ENCODE measurements around the gene GART. TPM values are rescaled to one million over a fixed set of nuclear protein-coding genes. Genes with fewer than 3 reads are reported as not detected.

Gene GART
- total RNA-seq, 1 donor from 2014 or later, result 199 TPM

DNA sequence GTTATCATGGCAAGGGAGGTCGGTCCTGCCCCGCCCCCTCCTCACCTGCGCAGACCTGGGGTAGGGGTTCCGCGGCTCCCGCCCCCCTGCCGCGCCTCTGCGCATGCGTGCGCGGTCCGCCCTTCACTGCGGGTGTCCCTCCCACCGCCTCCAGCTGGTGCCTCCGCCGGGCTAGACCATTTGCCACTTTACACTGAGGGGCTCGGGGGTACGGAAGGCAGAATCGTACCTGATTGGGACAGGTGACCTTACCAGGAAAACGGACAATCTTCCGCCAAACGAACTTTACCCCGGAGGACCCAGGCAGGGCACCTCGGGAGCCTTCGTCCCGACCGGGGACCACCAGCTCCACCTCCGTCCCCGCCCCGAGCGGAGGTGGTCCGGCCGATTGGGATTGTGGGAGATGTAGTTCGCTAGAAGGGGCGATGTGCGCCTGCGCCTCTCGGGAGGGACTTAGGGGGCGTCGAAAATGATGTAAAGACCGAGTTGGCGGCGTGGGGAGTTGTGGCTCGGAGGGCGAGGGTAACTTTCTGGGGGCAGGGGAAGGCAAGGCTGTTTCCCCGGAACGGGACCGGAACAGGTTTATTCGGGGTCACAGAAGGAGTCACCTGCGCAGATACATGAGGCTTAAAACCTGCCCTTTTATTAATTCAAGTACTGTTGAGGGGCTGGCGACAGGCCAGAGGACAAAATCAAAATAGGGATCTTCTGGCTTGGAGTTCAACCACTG, 50.4 kb downstream of the GART start, which contains the start of gene DNAJC28:
Gene DNAJC28, minus strand, starts transcription at position 344 of the 730 bp plus-strand sequence. CDS start 2,323 bp downstream, outside the sequence.
- intact Hi-C loops (cut with micrococcal nuclease), result loop anchor here (1.0 to 5.0 kb wide), 3 partner anchors 11 to 151 kb away; partner anchors contain the start of genes CRYZL1, GART, ITSN1 and SON
- Mint-ChIP-seq H3K27ac (peak within 1 kb of the TSS; percentile 94), H3K9me3 (no peaks in the 10 kb centered on the region), H3K36me3 (ENCODE audit: low read depth) (no peaks in the 10 kb centered on the region), H3K4me3 (ENCODE audit: low read depth) (peak within 1 kb of the TSS; percentile 98), H3K27me3 (ENCODE audit: low read depth) (peaks cover 12% of the 10 kb centered on the region), H3K4me1 (ENCODE audit: low read depth) (peaks cover 9% of the 10 kb centered on the region)
- DNase-seq (ENCODE audit: low spot score), result peak; percentile 90

DNA sequence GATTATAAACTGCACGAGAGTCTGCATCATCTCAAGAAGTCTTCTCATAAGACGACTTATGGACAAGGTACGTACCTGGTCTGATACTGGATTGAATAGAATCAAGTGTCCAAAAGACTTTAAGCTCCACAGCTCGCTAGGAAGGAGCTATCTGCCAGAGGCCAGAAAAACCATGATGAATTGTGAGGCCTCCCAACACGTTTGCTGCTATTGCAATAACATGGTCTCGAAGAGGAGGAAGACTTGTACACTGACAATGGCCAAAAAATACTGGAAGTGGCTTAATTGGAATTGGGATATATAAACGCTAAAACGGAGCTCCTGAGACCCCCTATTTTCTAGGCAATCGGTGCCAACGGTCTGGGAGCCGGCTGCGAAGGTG, 50.9 kb downstream of the GART start:
- peaks cover 9% of the 10 kb centered on the region for H3K4me1 Mint-ChIP-seq (ENCODE audit: low read depth)
- no peak for DNase-seq (ENCODE audit: low spot score)
- H3K36me3 Mint-ChIP-seq (ENCODE audit: low read depth), result no peaks in the 10 kb centered on the region
- H3K4me3 Mint-ChIP-seq (ENCODE audit: low read depth), result peak overlapping the region; percentile 98
- H3K27me3 Mint-ChIP-seq (ENCODE audit: low read depth), result peaks cover 7% of the 10 kb centered on the region
- peak overlapping the region; percentile 70 for H3K27ac Mint-ChIP-seq
- intact Hi-C loops (cut with micrococcal nuclease), result loop anchor here (1.0 to 5.0 kb wide), 3 partner anchors 11 to 151 kb away; partner anchors contain the start of genes CRYZL1, GART, ITSN1 and SON
- H3K9me3 Mint-ChIP-seq, result no peaks in the 10 kb centered on the region

DNA sequence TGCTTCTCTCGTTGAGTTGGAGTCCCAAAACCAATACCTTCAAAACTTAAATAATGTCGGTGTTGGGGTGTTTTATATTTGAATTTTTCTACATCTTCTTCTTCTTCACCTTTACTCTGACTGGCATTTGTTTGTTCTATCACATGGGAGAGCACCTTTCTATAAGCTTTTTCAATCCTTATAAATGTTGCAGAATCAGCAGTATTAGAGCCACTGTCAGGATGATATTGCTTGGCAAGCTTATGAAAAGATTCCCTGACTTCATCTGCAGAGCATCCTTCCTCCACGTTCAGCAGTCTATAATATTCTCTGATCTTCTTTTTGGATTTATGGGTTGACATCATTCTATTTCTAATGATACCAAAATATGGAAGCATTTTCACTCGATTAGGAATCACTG, 53.0 kb downstream of the GART start:
- no peaks in the 10 kb centered on the region for H3K9me3 Mint-ChIP-seq
- no peak overlapping the region for H3K4me3 Mint-ChIP-seq (ENCODE audit: low read depth)
- no peaks in the 10 kb centered on the region for H3K36me3 Mint-ChIP-seq (ENCODE audit: low read depth)
- intact Hi-C loops (cut with micrococcal nuclease), result no loop called here
- DNase-seq (ENCODE audit: low spot score), result no peak
- peaks cover 9% of the 10 kb centered on the region for H3K4me1 Mint-ChIP-seq (ENCODE audit: low read depth)
- H3K27ac Mint-ChIP-seq, result no peak overlapping the region
- peaks cover 7% of the 10 kb centered on the region for H3K27me3 Mint-ChIP-seq (ENCODE audit: low read depth)

DNA sequence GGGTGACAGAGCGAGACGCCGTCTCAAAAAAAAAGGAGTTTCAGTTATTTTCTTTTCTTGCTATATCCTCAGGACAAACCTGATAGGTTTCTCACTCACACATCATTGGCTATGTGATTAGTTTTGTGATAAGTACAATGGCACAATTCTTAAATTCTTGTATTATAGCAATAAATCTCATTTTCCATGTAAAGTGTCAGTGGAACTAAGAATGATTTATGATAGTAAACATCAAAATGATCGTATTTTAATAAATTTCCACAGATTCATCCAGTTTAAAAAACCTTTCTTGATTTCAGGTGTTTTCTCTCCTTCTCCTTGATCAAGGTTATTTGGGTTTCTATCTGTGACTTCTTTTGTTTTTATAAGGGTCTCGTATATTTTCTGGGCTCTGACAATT, 53.9 kb downstream of the GART start:
- no peak for DNase-seq (ENCODE audit: low spot score)
- no peaks in the 10 kb centered on the region for H3K9me3 Mint-ChIP-seq
- H3K4me1 Mint-ChIP-seq (ENCODE audit: low read depth), result peaks cover 9% of the 10 kb centered on the region
- H3K4me3 Mint-ChIP-seq (ENCODE audit: low read depth), result no peak overlapping the region
- H3K27ac Mint-ChIP-seq, result no peak overlapping the region
- H3K36me3 Mint-ChIP-seq (ENCODE audit: low read depth), result no peaks in the 10 kb centered on the region
- intact Hi-C loops (cut with micrococcal nuclease), result no loop called here
- H3K27me3 Mint-ChIP-seq (ENCODE audit: low read depth), result peaks cover 7% of the 10 kb centered on the region

DNA sequence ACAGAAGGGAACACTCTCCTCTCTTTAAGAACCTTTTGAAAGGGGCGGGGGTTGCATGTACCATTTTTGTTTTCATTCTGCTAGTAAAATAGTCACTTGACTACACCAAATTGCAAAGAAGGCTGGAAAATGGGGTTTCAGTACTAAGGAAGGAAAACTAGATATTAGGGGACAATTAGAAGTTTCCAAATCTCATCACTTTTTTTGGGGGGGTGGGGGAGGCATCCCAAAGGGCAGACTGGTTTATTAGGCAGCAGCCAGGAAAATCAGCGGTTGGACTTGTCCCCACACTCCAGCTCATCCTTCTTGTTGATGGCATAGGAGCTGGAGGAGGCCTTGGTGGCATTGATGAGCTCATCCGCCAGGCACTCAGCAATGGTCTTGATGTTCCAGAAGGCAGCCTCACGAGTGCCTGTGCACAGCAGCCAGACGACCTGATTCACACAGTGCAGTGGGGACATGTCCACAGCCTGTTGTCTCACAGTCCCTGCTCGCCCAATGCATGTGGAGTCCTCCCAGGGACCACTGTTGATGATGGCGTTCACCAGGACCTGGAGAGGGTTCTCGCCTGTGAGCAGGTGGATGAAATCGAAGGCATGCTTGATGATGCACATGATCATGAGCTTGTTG, 60.5 kb downstream of the GART start:
- Mint-ChIP-seq H3K9me3 (no peaks in the 10 kb centered on the region), H3K4me3 (ENCODE audit: low read depth) (peak overlapping the region; percentile 57), H3K36me3 (ENCODE audit: low read depth) (no peaks in the 10 kb centered on the region), H3K27ac (no peak overlapping the region), H3K4me1 (ENCODE audit: low read depth) (peaks cover 8% of the 10 kb centered on the region), H3K27me3 (ENCODE audit: low read depth) (no peaks in the 10 kb centered on the region)
- intact Hi-C loops (cut with micrococcal nuclease), result loop anchor here (5.0 kb wide), 1 partner anchor 106 kb away; the partner anchor contains the start of gene DONSON
- DNase-seq (ENCODE audit: low spot score), result no peak

DNA sequence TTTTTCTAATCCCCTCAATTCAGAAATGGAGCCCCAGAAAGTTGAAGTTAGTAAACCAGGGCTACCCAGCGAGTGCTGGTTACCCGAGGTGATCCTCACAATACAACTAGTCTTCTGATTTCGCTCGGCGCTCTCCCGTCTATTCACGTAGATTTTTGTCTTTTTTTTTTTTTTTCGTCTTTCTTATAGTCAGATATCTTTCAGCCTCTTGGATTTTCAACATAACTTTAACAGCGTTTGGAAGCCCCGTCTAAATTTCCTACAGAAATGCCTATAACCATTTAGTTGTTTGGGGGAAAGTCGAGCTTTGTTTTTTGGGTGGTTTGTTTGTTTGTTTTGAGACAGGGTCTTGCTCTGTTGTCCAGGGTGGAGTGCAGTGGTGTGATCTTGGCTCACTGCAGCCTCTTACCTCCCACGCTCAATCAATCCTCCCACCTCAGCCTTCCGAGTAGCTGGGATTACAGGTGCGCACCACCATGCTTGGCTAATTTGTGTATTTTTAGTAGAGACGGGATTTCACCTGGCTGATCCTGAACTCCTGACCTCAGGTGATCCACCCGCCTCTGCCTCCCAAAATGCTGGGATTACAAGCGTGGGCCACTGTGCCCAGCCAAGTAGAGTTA, 61.3 kb downstream of the GART start:
- no peaks in the 10 kb centered on the region for H3K9me3 Mint-ChIP-seq
- intact Hi-C loops (cut with micrococcal nuclease), result loop anchor here (1.0 to 5.0 kb wide), 3 partner anchors 11 to 107 kb away; partner anchors contain the start of genes DNAJC28, DONSON and GART
- DNase-seq (ENCODE audit: low spot score), result no peak
- H3K4me1 Mint-ChIP-seq (ENCODE audit: low read depth), result peaks cover 8% of the 10 kb centered on the region
- peak overlapping the region; percentile 94 for H3K4me3 Mint-ChIP-seq (ENCODE audit: low read depth)
- no peaks in the 10 kb centered on the region for H3K36me3 Mint-ChIP-seq (ENCODE audit: low read depth)
- H3K27me3 Mint-ChIP-seq (ENCODE audit: low read depth), result no peaks in the 10 kb centered on the region
- H3K27ac Mint-ChIP-seq, result peak overlapping the region; percentile 88

DNA sequence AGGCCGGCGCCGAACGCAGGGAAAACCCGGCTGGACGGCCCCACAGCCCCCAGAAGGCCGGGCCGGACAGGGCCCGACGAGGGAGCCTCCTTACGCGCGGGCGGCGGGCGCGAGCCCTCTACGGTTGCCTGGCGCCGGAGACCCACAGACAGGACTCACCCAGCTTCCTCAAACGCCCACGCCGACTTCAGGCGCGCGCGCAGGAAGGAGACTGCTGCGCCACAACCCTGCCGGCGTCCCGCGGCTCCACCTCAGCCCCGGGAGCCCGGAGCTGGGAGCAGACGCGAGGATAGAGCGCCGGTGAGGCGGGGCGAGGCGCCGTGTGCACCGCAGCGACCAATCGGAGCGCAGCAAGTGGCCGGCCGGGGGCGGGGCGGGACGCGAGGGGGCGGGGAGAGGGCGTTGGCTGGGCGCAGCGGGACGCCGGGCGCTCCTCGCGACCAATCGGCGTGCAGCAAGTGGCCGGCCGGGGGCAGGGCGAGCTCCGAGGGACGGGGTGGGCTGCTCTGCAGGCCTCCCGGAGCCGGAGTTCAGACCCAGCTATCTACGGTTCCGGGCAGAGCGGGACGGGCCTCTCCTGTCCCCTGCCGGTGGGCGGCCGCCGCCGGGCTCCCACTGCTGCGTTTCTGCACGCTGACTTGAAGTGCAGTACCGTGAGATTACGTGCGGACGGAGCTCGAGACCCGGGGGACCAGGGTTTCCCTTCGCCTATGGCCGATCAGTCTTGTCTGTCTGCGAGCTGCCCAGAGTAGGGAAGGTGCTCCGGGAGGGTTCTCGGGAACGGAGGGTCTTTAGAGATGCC, 62.0 kb downstream of the GART start, which contains the start of gene TMEM50B:
Gene TMEM50B, minus strand, starts transcription at position 296 of the 802 bp plus-strand sequence. CDS start 11,089 bp downstream, outside the sequence.
- Mint-ChIP-seq H3K36me3 (ENCODE audit: low read depth) (no peaks in the 10 kb centered on the region), H3K4me3 (ENCODE audit: low read depth) (peak within 1 kb of the TSS; percentile 94), H3K9me3 (no peaks in the 10 kb centered on the region), H3K27ac (peak within 1 kb of the TSS; percentile 88), H3K27me3 (ENCODE audit: low read depth) (no peaks in the 10 kb centered on the region), H3K4me1 (ENCODE audit: low read depth) (peaks cover 8% of the 10 kb centered on the region)
- intact Hi-C loops (cut with micrococcal nuclease), result loop anchor here (1.0 to 5.0 kb wide), 3 partner anchors 11 to 107 kb away; partner anchors contain the start of genes DNAJC28, DONSON and GART
- DNase-seq (ENCODE audit: low spot score), result peak; percentile 93

DNA sequence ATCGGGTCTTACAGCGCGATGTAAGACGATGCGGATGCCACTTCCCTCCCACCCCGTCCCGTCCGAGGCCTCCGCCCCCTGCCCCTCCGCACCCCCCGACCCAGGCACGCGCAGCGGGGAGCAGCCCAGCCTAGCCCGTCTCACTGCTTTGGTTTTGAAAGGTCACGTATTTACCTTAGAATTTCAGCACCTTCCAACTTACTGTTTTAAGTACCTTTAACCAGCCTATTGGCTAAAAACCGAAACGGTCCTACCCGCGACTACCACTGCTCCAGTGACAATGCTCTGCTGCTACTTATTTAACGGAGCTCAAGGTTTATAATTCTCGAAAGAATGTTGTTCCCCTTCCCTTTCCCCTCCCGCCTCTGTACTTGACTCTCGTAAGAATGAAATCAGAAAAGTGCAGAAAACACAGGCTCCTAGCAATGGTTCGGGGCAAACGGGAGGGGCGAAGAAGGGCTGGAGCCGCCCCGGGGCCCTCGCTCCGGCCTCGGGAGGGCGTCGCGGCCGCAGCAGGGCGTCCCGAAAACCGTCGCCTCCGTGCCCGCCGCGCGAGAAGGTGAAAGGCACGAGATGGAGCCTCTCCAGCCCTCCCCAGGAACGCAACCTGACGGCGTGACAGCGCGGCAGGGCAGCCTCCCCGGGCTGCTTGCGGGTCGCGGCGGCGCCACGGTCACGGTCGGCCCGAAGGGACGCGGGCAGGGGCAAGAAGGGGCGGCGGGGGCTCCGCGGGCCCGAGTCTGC, 62.8 kb downstream of the GART start:
- peak overlapping the region; percentile 44 for H3K27ac Mint-ChIP-seq
- DNase-seq (ENCODE audit: low spot score), result peak; percentile 26
- intact Hi-C loops (cut with micrococcal nuclease), result loop anchor here (1.0 kb wide), 1 partner anchor 162 kb away; the partner anchor contains the start of gene CRYZL1
- peak overlapping the region; percentile 84 for H3K4me3 Mint-ChIP-seq (ENCODE audit: low read depth)
- H3K4me1 Mint-ChIP-seq (ENCODE audit: low read depth), result peaks cover 8% of the 10 kb centered on the region
- no peaks in the 10 kb centered on the region for H3K9me3 Mint-ChIP-seq
- H3K36me3 Mint-ChIP-seq (ENCODE audit: low read depth), result no peaks in the 10 kb centered on the region
- H3K27me3 Mint-ChIP-seq (ENCODE audit: low read depth), result no peaks in the 10 kb centered on the region

DNA sequence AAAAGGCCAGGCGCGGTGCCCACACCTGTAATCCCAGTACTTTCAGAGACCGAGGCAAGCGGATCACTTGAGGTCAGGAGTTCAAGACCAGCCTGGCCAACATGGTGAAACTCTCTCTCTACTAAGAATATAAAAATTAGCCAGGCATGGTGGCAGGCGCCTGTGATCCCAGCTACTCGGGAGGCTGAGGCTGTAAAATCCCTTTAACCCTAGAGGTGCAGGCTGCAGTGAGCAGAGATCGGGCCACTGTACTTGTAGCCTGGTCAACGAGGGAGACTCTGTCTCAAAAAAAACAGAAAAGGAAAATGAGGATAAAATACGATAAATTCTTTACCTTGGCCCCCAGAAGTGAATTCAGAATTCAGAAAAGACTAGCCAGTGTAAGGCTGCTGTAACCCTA, 63.7 kb downstream of the GART start:
- H3K36me3 Mint-ChIP-seq (ENCODE audit: low read depth), result peaks cover 4% of the 10 kb centered on the region
- peak overlapping the region; percentile 84 for H3K4me3 Mint-ChIP-seq (ENCODE audit: low read depth)
- intact Hi-C loops (cut with micrococcal nuclease), result loop anchor here (1.0 kb wide), 1 partner anchor 163 kb away; the partner anchor contains the start of gene CRYZL1
- peak overlapping the region; percentile 44 for H3K27ac Mint-ChIP-seq
- H3K9me3 Mint-ChIP-seq, result no peaks in the 10 kb centered on the region
- DNase-seq (ENCODE audit: low spot score), result no peak
- no peaks in the 10 kb centered on the region for H3K27me3 Mint-ChIP-seq (ENCODE audit: low read depth)
- H3K4me1 Mint-ChIP-seq (ENCODE audit: low read depth), result peaks cover 8% of the 10 kb centered on the region

DNA sequence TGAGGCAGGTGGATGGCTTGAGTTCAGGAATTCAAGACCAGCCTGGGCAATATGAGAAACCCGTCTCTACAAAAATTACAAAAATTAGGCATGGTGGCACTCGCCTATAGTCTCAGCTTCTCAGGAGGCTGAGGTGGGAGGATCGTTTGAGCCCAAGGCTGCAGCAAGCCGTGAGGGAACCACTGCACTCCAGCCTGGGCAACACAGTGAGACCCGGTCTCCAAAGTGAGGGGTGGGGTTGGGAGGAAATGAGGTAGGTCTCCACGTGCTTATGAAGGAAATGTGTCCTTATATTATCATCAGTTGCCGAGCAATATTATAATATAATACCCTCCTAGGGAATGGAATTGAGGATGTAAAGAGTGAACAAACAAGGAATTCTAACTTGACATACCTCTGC, 64.9 kb downstream of the GART start:
- intact Hi-C loops (cut with micrococcal nuclease), result no loop called here
- no peak overlapping the region for H3K27ac Mint-ChIP-seq
- no peaks in the 10 kb centered on the region for H3K9me3 Mint-ChIP-seq
- peak overlapping the region; percentile 26 for H3K4me3 Mint-ChIP-seq (ENCODE audit: low read depth)
- DNase-seq (ENCODE audit: low spot score), result no peak
- peaks cover 4% of the 10 kb centered on the region for H3K36me3 Mint-ChIP-seq (ENCODE audit: low read depth)
- peaks cover 8% of the 10 kb centered on the region for H3K4me1 Mint-ChIP-seq (ENCODE audit: low read depth)
- H3K27me3 Mint-ChIP-seq (ENCODE audit: low read depth), result no peaks in the 10 kb centered on the region

DNA sequence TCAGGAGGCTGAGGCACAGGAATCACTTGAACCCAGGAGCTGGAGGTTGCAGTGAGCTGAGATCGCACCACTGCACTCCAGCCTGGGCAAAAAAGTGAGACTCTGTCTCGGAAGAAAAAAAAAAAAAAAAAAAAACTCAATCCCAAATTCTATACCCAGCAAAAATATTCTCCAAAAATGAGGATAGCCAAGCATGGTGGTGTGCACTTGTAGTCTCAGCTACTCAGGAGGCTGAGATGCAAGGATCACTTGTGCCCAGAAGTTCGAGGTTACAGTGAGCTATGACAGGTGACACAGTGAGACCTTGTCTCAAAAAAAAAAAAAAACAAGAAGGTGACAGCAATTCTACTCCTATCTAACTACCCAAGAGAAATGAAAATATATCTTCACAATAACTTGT, 68.6 kb downstream of the GART start:
- DNase-seq (ENCODE audit: low spot score), result no peak
- H3K27me3 Mint-ChIP-seq (ENCODE audit: low read depth), result no peaks in the 10 kb centered on the region
- intact Hi-C loops (cut with micrococcal nuclease), result no loop called here
- peaks cover 2% of the 10 kb centered on the region for H3K4me1 Mint-ChIP-seq (ENCODE audit: low read depth)
- H3K36me3 Mint-ChIP-seq (ENCODE audit: low read depth), result peaks cover 4% of the 10 kb centered on the region
- H3K9me3 Mint-ChIP-seq, result no peaks in the 10 kb centered on the region
- H3K27ac Mint-ChIP-seq, result no peak overlapping the region
- H3K4me3 Mint-ChIP-seq (ENCODE audit: low read depth), result no peak overlapping the region

Measured in activated T-helper 2 cell treated with anti-CD3 and anti-CD28 coated beads, Interferon-gamma antibody, Interleukin-2, Interleukin-4, amounts not matched to agents 10 μg/mL and 5 μg/mL and 100 μg/mL, durations not matched to agents 14 hours and 24 hours and 36 hours (primary cell).